ENCODE results near the gene PARD3B. TPM values are rescaled to one million over a fixed set of nuclear protein-coding genes. Genes with fewer than 3 reads are reported as not detected.

The PARD3B gene
- total and polyA plus RNA-seq, 2 of the 13 experiments (the other 11 are each of a cell fraction or from before 2014, with no cell fraction given): 0.71 to 2.3 TPM

- FAIRE-seq: no peak
- no TSS peak for BruUV-seq (replicated peaks)
- intact Hi-C loops (cut with micrococcal nuclease; ENCODE audit: unreplicated experiment) (no loop called here), in situ Hi-C loops (cut with HindIII; ENCODE audit: extremely low pct_ligation_motif_present, low pct_unique_long_range_greater_than_20kb) (no loop called here)
- no peak for DNase-seq (ENCODE audit: low spot score)
- no peak overlapping the region for H3K27ac ChIP-seq (ENCODE audit: extremely low read length, insufficient read depth, low read length)
- ChIA-PET CTCF (ENCODE audit: low intra/inter-chr PET ratio, low total read pairs) (no interaction called here), POLR2A (interaction anchor here (0.7 to 2.0 kb wide), 2 partner anchors 25 to 109 kb away, joined by 3 to 6 read pairs; no protein-coding TSS in a partner anchor)
- 2% methylated on average over 9 of the region's 45 CpGs for WGBS (ENCODE audit: low lambda C conversion rate)
- H3K27me3 ChIP-seq (ENCODE audit: control insufficient read depth in 1 of 2, insufficient read depth in 2 of 2, low read length in 2 of 2): peaks cover 0 to 22% of the 10 kb centered on the region in 2 experiments; a peak in 2 of 5 replicates
- H3K9ac ChIP-seq (ENCODE audit: insufficient read depth, low read depth, low read length): peak overlapping the region; percentile 61; the same call in 1 of the 2 replicates
- no peak overlapping the region for H2AFZ ChIP-seq (ENCODE audit: low read length)
- peak; percentile 44; the same call in 2 of the 3 replicates for ATAC-seq
- peaks cover 21% of the 10 kb centered on the region for H3K4me1 ChIP-seq (ENCODE audit: insufficient read depth, low read length)
- peak overlapping the region; percentile 93 for H3K4me2 ChIP-seq (ENCODE audit: low read depth, low read length)
- H3K36me3 ChIP-seq (replicated peaks in 1 of 2; ENCODE audit: control insufficient read depth in 1 of 2, insufficient read depth in 2 of 2, low read length in 2 of 2): no peaks in the 10 kb centered on the region
- no peaks in the 10 kb centered on the region for H3K79me2 ChIP-seq (ENCODE audit: insufficient read depth, low read length)
- H4K20me1 ChIP-seq (ENCODE audit: insufficient read depth, low read length): no peaks in the 10 kb centered on the region
- H3K9me3 ChIP-seq (ENCODE audit: low read length): no peaks in the 10 kb centered on the region
- H3K4me3 ChIP-seq (replicated peaks in 1 of 3; ENCODE audit: insufficient read depth in 1 of 3, low read depth in 2 of 3, low read length in 3 of 3): peak overlapping the region; percentile 51 to 75 (median 62)
- 0 out of 2 replicates have a peak, but pooled peaks have one; percentile 10 for TF ChIP-seq PHF8 (CRISPR knock-in tag; IDR thresholded peaks at IDR 0.05)
- peak; percentile 30; the same call in 1 of the 2 replicates for TF ChIP-seq PITX1 (CRISPR knock-in tag; IDR thresholded peaks at IDR 0.05)
- peak; percentile 55; the same call in 1 of the 2 replicates for TF ChIP-seq MYPOP (CRISPR knock-in tag; IDR thresholded peaks at IDR 0.05)
- TF ChIP-seq ZNF138 (CRISPR knock-in tag; IDR thresholded peaks at IDR 0.05; ENCODE audit: low read depth): 0 out of 2 replicates have a peak, but pooled peaks have one; percentile 41
- 0 out of 2 replicates have a peak, but pooled peaks have one; percentile 36 for TF ChIP-seq ZNF598 (CRISPR knock-in tag; IDR thresholded peaks at IDR 0.05; ENCODE audit: borderline replicate concordance)
- no peak for TF ChIP-seq MED13 (CRISPR knock-in tag; IDR thresholded peaks at IDR 0.05)
- no peak for TF ChIP-seq ZNF205 (CRISPR knock-in tag; IDR thresholded peaks at IDR 0.05)
- peak; percentile 55; the same call in 1 of the 2 replicates for TF ChIP-seq ZNF749 (CRISPR knock-in tag; IDR thresholded peaks at IDR 0.05; ENCODE audit: borderline replicate concordance)
- TF ChIP-seq SP5 (CRISPR knock-in tag; IDR thresholded peaks at IDR 0.05; ENCODE audit: borderline replicate concordance, low read depth): no peak
- peak; percentile 34 for TF ChIP-seq ZNF18 (CRISPR knock-in tag; IDR thresholded peaks at IDR 0.05; ENCODE audit: insufficient replicate concordance)
- no peak for TF ChIP-seq MEIS2 (CRISPR knock-in tag; IDR thresholded peaks at IDR 0.05)
- peak; percentile 12; the same call in 1 of the 2 replicates for TF ChIP-seq STAG1 (CRISPR knock-in tag; IDR thresholded peaks at IDR 0.05)
- no peak for TF ChIP-seq NR2F2 (IDR thresholded peaks at IDR 0.05; ENCODE audit: borderline replicate concordance, low read depth)
- TF ChIP-seq GLMP (CRISPR knock-in tag; IDR thresholded peaks at IDR 0.05; ENCODE audit: borderline replicate concordance): no peak
- no peak for TF ChIP-seq CEBPZ (IDR thresholded peaks at IDR 0.05; ENCODE audit: low read length)
- 0 out of 2 replicates have a peak, but pooled peaks have one; percentile 47 for TF ChIP-seq ZNF333 (CRISPR knock-in tag; IDR thresholded peaks at IDR 0.05; ENCODE audit: borderline replicate concordance)
Observed at GRCh38 chr2:204545861-204546735, 823 bp downstream of the PARD3B start.

All from HepG2 (cell line).